HG03442 (cell line): ENCODE data around the gene DES.

Experiments
- ATAC-seq: cut with Tn5 transposase; IDR thresholded peaks from one replicate; pipeline ENCODE4 v1.9.1; 2021; ENCODE audit warnings: mild to moderate bottlenecking, moderate library complexity; ENCODE audit not compliant: unreplicated experiment

Gene DES

DNA sequence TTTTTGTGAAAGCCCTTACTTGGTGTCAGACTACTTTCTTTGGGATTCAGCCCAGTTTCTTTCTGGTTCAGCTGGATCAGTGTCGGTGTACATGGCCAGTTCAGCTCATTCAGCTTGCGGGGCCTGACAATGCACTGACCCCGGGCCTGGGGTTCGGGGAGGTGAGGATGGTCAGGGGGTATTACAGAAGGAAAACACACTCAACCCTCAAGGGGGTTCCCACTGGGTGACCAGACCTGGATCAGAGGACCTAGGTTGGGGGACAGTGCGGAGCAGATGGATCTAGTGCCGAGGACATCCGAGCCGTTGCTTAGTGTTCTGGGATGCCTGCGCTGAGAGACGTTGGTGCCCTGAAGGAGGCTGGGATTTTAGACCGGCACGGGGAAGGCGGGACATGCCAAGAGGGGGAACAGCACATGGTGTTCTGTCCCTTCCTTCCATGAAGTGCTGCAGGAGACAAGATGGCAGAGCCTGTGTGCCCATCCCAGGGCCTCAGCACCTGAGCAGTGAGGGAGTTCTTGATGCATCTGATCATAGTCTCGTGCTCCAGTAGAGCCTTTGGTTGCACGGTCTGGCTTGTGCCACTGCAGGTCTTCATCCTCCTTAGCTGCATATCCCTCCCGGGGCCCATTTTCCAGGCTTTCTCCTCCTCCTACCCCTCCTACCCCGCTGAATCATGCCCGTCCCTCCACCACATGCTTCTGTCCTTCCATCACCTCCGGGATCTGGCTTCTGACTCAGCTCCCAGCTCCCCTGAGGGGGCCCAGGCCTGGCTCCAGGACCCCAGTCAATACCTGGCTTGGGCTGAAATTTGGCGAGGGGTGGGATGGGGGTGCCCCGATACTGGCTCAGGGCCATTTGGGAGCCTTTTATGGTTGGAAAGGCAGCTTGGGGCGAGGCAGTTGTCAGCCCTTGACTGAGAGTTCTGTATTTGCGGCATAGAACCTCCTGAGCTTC is 34.5 kb downstream of the DES start:
- no peak for ATAC-seq

DNA sequence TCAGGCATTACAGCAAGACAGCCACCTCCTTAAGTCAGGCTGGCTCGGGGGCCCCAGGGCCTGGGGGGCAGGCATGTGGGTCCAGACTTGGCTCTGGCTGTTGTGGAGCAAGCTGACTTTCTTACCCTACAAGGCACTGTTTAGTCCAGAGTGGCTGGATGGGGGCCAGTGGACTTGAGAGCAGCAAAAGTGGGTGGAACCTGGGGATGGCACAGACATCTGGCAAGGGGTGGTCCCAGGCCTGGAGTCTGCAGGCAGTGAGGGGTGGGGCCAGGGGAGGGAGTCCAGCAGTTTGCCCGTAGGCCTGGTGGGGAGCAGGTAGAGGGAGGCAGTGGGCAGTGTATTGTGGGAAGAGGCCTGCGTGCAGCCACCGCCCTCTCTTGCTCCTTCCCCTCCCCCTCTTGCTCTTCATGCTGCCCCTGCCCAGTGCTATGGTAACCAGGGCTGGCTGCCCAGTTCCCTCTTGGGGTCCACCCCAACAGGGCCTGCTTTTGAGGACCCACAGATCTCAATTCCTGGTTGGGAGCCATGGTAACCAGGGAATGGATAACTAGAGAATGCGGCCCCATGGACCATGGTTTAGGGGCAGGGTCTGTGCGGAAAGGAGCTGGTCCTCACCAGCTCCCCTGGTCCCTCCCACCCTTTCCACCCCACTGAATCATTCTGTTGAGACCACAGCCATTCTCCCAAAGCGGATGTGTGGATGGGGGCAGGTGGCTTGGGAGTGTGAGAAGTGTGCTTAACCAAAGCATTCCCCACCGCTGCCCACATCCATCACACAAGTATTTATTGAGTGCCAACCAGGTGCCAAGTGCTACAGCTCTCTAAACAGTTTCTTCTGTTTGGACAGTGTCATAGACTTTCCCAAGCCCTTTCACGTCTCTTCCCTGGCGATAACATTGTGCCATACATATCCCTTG is 35.8 kb downstream of the DES start:
- ATAC-seq: no peak

DNA sequence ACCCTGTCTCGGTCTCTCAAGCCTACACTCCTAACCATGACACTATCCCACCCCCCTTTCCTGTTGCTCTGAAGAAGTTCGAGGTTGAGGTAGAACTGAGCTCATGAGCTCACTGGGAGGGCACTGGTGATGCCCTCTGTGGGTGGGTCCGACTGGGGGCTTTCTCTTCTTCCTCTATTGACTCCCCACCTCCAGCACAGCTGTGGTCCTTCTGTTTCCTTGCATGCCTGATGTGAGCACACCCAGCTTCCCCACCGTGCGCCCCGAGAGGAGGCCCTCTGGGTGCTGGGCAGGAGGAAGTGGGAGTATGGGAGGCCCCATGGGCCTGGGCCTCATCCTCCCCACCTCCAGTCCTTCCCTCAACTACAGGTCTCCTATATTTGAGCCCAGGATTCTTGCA is 37.4 kb downstream of the DES start:
- ATAC-seq: no peak

DNA sequence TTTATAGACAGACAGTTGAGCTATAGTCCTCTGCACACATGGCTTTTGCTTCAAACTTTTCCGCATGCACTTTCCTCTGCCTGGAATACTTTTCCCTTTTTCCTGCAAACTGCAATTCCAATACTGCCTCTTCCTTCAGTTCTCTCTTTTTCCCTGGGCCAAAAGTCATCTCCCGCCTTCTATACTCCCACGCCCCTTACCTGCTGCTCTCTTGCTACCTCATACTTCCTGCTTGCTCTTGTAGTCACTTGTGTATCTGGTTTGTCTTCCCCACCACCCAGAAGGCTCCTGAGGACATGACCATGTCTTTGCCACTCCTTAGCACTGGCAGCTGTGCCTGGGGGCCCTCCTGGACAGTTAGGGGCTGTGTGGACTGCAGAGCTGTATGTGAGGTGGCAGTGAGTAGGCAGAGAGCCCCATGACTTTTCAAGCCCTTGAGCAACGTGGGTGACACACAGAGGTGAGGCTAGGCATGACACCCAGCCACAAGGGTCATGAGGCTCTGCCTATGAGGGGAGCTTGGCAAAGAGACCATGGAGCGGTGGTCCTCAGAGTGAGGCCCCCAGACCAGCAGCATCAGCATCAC is 39.7 kb downstream of the DES start:
- ATAC-seq: peak; percentile 64

DNA sequence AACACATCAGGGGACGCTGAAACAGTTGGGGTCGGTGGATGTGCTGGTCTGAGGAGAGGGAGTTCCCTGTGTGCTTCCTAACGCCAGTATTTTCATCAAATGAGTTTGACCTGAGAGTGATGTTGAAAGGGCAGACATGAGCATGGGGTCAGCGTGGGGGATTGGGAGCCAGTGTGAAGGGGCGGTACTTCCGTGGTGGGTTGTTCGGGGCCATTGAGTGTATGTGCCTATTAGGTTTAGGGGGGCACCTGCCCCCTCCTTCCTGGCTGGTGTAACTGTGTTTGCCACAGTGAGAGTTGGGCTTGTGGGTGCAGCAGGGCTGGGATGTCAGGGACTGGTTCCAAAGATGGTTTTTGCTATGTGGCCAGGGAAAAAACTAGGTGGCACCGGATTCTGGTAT is 40.8 kb downstream of the DES start:
- ATAC-seq: no peak

DNA sequence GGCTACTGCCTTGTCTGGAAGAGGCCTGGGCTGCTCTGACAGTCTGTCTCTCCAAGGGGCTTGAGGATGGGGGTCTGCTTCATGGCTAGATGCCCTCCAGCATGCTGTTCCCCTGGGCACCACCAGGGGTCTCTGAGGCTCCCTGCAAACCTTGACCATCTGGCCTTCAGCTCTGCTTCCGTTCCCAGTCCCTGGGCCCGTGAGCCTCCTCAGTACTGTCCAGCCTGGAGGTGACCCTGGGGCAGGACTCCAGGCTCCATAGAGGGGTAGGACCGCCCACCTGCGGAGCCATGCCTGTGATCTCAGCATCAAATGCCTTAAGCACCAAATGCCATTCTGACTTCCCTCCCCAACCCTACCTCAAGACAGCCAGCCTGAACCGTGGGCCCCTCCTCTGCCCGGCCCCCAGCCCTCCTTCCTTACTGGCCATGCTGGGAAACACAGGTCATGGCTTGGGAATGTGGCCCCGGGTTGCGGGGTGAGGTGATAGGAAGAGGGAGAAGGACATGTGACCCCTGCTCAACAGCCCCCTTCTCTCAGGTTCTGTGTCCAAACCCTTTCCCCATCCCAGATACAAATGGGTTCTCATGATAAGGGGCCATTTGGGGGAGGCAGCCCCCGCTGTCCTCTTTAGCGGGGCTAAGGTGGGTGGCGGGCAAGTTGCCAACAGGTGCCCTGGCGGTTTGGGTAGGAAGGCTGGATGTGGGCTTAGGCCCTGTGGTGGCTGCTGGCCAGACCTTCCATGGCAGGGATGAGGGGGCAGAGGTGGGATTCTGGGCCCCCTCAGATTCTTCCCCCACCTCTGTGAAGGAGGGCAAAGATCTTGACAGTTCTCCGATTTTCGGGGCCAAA is 41.5 kb downstream of the DES start:
- peak; percentile 58 for ATAC-seq

DNA sequence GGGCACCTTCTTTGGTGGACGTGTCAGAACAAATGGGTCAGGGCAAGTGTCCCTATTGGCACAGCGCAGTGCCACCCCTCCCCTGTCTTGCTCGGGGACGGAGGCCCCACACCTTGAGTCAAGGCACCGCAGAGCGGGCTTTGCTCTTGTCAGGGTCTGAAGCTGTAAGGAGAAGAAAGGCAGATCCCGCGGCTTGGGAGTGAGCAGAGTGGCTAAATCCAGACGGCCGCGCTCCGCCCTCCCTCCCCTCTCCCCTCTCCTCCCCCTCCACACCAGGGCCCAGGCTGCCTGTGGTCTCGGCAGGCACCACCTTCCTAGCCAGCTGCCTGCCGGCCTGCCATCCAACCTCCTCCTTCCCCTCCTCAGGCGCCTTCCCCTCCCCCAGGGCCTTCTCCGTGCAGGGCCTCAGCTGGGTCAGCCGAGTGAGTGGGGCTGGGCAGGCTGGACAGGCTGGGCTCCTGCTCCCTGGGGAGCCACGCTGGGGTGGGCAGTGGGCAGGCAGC is 42.3 kb downstream of the DES start:
- no peak for ATAC-seq

DNA sequence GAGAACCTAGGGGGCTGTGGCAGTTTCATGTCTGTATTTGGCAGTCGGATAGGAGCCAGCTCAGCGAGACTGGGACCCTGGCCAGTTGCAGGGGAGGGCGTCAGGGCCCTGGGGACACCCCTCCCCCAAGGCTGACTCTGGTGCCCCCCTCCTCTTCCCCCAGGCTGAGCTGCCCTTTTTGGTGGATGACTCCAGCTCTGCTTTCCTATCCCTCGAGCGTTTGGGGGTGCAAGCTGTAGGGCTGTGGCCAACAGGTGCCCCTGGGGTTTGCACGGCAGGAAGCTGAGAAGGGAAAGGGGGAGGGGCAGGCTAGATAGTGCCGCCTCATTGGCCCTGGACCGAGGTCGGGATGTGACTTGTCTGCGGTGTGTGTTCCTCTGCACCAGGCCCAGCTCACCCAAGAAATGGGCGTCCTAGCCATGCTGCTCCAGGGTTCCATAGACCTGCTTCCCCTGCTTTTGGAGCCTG is 42.9 kb downstream of the DES start:
- no peak for ATAC-seq

DNA sequence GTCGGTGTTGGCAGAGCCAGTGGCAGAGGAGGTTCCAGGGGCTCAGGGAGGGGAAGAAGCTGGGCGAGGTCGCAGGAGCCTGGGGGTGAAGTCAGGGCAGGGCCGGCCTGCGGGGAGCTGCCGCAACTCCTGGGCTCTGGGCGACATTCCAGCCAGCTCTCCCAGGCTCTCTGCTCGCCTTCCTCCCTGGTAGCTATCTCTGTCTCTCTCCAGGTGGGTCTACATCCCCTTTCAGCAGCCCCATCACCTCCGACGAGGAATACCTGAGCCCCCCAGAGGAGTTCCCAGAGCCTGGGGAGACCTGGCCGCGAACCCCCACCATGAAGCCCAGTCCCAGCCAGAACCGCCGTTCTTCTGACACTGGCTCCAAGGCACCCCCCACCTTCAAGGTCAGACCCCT is 43.5 kb downstream of the DES start:
- no peak for ATAC-seq

DNA sequence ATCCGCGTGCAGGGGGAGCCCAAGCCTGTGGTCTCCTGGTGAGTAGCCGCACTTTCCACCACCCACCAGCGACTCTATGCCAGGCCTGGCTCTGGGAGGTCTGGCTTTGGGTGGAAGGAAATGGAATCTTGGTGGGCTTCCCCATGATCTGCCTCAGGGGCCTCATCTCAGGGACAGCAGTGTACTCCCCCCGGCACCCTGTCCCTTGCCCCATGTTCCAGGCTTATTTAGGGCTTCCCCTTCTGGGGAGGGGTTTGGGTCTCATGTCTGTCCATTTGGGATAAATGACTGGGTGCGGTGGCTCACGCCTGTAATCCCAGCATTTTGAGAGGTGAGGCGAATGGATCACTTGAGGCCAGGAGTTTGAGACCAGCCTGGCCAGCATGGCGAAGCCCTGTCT is 44.2 kb downstream of the DES start:
- no peak for ATAC-seq

DNA sequence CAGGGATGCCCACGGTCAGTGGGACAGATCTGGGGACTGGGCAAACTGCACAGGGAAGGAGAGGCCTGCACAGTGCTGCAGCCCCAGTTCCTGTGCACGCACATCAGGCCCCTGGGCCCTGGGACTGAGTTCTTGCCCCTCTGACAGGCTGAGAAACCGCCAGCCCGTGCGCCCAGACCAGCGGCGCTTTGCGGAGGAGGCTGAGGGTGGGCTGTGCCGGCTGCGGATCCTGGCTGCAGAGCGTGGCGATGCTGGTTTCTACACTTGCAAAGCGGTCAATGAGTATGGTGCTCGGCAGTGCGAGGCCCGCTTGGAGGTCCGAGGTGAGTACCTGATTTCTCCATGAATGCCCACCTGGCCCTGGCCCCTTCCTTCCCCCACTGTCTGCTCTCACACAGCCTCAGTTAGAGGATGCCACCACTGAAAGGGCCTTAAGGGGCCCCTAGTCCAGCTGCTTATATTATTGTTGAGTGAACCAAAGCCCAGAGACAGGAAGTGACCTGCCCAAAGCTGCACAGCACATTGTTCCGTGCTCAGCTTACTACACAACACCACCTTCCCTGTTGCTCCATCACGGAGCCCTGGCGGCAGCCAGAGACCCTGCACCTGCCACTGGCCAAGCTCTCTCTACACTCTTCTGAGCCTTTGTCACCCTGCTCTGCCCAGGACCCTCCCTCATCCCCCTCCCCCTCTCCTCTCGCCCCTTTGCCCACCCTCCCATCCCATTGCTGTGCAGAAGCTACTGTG is 46.3 kb downstream of the DES start:
- no peak for ATAC-seq

DNA sequence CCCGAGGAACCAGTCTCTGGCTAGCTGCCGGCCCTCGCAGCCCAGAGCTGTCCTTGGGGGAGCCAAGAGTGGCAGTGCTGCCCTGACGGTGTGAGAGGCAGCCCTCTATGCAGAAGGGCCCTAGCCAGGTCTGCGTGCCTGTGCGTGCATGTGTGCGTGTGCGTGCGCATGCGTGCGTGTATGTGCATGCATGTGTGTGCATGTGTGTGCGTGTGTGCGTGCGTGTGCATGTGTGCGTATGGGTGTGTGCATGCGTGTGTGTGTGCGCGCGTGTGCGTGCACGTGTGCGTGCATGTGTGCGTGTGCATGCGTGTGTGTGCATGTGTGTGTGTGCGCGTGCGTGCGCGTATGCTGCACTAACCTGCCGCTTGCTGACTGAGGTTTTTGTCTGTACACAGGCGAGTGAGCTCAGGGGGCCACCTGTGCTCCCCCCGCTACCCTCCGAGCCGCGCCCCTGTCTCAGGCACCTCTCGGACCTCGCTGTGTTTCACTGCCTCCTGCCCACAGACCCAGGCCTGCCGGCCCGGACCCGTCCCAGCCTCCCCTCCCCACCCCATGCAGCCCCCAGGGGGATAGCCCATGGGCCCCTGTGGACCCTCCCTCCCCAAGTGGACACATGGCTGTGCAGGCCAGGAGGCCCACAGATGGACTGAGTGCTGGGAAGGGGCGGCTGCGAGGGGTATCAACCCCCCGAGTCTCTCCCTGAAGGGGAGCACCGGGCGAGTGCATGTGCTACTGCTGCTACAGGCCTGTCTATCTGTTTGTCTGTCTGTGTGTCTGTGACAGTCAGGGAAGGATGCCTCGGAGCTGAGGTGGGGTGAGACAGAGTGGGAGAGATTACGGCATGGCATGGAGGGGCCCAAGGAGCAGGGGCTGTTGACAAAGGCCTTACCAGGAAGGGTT is 47.7 kb downstream of the DES start:
- no peak for ATAC-seq

DNA sequence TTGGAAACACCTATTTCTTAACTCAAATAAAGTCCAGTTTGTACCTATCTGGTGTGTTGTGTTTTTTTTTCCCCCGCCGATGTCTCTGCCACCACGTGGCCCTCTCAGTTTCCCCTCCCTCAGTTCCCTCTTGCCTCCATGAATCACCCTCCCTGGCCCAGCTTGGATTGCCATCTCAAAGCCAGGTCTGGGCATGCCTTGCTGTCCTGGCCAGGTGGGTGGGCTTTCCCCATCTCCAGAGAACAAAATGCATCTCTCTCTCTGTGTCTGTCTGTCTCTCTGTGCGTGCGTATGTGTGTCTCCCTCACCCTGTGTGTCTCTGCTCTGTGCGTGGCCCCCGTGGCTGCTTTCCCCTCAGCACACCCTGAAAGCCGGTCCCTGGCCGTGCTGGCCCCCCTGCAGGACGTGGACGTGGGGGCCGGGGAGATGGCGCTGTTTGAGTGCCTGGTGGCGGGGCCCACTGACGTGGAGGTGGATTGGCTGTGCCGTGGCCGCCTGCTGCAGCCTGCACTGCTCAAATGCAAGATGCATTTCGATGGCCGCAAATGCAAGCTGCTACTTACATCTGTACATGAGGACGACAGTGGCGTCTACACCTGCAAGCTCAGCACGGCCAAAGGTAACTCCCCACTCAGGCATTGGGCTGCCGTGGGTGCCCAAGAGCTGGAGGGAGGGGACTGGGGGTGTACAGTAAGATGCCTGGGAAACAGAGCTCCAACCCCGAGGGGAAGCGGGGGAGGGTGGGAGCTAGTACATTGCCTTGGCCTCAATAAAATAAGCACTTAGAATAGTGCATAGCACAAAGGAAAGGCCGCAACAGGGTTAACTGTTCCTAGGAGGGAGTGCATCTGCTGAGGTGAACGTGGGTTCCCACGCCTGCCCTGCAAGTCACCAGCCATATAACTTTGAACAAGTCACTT is 48.9 kb downstream of the DES start:
- no peak for ATAC-seq

DNA sequence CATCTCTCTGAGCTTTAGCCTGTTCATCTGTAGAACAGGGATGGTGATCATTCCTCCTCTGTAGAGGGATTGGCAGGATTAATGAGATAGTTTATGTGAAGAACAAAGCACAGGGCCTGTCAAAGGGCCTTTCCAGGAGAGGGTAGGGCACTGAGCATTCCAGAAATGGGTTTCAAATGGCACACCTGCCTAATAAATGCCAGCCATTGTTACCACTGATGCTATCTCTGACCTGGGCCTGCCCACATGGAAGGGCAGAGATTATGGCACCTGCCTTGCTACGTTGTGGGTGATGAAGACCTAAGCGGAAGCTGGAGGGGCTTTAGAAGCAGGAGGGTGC is 49.5 kb downstream of the DES start:
- no peak for ATAC-seq

DNA sequence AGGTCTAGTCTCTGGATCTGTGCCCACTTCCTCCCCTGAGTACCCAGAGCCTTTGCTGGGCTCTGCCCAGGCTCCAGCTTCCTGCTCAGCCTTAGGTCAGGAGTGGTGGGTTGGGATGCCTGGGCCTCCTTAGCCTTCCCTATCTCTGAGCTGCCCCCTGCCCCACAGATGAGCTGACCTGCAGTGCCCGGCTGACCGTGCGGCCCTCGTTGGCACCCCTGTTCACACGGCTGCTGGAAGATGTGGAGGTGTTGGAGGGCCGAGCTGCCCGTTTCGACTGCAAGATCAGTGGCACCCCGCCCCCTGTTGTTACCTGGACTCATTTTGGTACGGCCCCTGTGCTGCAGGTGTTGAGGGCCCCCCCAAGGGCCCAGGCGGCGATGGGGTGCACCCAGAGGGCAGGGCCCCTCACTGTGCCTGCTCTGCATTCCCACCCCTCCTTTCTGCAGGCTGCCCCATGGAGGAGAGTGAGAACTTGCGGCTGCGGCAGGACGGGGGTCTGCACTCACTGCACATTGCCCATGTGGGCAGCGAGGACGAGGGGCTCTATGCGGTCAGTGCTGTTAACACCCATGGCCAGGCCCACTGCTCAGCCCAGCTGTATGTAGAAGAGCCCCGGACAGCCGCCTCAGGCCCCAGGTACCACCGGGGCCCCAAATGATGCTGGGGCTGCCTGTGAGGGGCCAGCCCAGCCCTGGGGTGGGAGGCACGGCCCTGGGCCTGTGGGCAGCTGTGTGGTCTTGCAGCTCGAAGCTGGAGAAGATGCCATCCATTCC is 50.4 kb downstream of the DES start:
- no peak for ATAC-seq

DNA sequence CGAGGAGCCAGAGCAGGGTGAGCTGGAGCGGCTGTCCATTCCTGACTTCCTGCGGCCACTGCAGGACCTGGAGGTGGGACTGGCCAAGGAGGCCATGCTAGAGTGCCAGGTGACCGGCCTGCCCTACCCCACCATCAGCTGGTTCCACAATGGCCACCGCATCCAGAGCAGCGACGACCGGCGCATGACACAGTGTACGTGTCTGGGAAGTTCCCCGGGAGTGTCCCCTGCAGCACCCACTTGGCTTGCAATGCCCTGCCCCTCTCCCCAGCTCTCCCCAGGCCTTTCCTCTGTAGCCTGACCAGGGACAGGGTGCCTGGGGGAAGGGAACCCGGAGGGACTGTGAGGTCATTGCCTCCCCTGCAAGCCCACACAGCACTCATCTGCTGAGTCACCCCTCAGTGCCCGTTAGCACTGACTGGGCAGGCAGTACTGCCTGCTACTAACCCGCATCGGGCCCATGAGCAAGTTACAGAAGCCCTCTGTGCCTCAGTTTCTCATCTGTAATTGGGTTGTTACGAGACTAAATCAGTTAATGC is 51.1 kb downstream of the DES start:
- no peak for ATAC-seq

DNA sequence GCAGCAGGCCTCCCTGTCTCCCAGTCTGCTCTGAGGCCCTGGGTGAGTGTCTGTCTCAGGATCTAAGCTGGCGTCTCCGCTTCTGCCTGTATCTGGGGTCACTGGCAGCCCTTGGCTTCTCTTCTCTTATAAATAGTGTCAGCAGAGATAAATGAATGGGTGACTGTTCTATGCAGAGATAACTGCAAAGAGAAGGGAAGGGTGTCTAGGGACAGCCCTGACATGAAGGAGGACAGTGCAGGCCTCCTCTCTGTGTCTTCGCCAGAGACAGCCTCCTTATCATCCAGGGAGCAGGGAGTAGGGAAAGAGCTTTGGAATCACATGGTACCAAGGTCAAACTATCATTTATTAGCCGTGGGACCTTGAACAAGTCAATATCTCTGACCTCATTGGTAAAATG is 52.3 kb downstream of the DES start:
- ATAC-seq: no peak
